HG02678 (cell line): ENCODE measurements around the gene GARIN5B.
"Not testable (repeated sequence)": the region's sequence is repeated elsewhere in the genome, so short reads cannot be mapped to it uniquely, and the experiment has no call there.

Source experiments
- ATAC-seq: cut with Tn5 transposase; IDR thresholded peaks from one replicate; pipeline ENCODE4 v1.9.1; 2021; ENCODE audit warnings: mild to moderate bottlenecking, moderate library complexity; ENCODE audit not compliant: unreplicated experiment

GARIN5B gene

GRCh38 chr19:55352040-55352439 is 11.0 kb downstream of the GARIN5B start:
- no peak for ATAC-seq

- no peak for ATAC-seq
Observed at GRCh38 chr19:55350620-55351315, 12.3 kb downstream of the GARIN5B start.

- ATAC-seq: no peak
Observed at GRCh38 chr19:55348317-55349034, 14.6 kb downstream of the GARIN5B start.

GRCh38 chr19:55347442-55348009 is 15.5 kb downstream of the GARIN5B start:
- no peak for ATAC-seq

GRCh38 chr19:55346725-55347441 is 16.2 kb downstream of the GARIN5B start:
- ATAC-seq: no peak

- ATAC-seq: no peak
Observed at GRCh38 chr19:55345818-55346724, 17.0 kb downstream of the GARIN5B start.

- ATAC-seq: no peak
Observed at GRCh38 chr19:55345101-55345817, 17.8 kb downstream of the GARIN5B start.

- ATAC-seq: no peak
Observed at GRCh38 chr19:55344444-55344843, 18.6 kb downstream of the GARIN5B start.

- ATAC-seq: no peak
Observed at GRCh38 chr19:55341595-55342531, 21.2 kb downstream of the GARIN5B start.

- ATAC-seq: no peak
Observed at GRCh38 chr19:55341171-55341588, 21.9 kb downstream of the GARIN5B start.

GRCh38 chr19:55340784-55341147 is 22.3 kb downstream of the GARIN5B start:
- no peak for ATAC-seq

GRCh38 chr19:55339889-55340783 is 22.9 kb downstream of the GARIN5B start:
- no peak for ATAC-seq

- ATAC-seq: peak; percentile 80
Observed at GRCh38 chr19:55339105-55339888, 23.8 kb downstream of the GARIN5B start, which contains the start of gene KMT5C. Gene KMT5C (plus strand): TSS chr19:55339876. CDS start chr19:55341937, 2,061 bp downstream.

- no peak for ATAC-seq
Observed at GRCh38 chr19:55336101-55336500, 27.0 kb downstream of the GARIN5B start.

GRCh38 chr19:55333870-55334269 is 29.2 kb downstream of the GARIN5B start:
- ATAC-seq: no peak

- not testable (repeated sequence) for ATAC-seq
Observed at GRCh38 chr19:55329791-55330190, 33.3 kb downstream of the GARIN5B start.
